ENCODE results near the gene PPP2R2B.

PPP2R2B gene

DNA sequence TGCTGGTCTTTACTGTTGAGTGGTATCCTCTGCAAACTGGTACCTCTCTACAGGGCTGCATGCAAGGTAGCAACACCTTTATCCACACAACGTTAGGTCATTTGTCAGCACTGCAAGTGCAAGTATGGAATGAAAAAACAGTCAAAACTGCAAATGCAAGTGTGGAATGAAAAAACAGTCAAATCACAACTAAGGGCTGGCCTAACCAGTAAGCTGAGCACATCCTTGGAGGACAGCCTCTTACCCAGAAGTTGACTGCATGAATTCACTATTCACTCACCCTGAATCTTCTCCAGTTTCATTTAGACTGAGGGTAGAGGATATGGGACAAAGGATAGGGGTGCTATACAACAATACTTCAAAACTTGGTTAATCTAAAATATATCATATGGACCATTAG, 158.4 kb downstream of the PPP2R2B start:
- DNase-seq = no peak
- Histone ChIP-seq H3K27ac (ENCODE audit: low read length) (no peak overlapping the region), H3F3A (ENCODE audit: insufficient read depth, low read length) (no peaks in the 10 kb centered on the region), H4K20me1 (ENCODE audit: insufficient read depth, low read length) (no peaks in the 10 kb centered on the region), H3K27me3 (replicated peaks; ENCODE audit: insufficient read depth, low read length) (no peaks in the 10 kb centered on the region), H2AFZ (ENCODE audit: low read length) (no peak overlapping the region), H3K4me3 (ENCODE audit: low read length) (no peak overlapping the region), H3K9me2 (replicated peaks; ENCODE audit: insufficient read depth, low read length) (no peaks in the 10 kb centered on the region), H3K79me2 (ENCODE audit: low read length) (no peaks in the 10 kb centered on the region), H3K9me3 (replicated peaks; ENCODE audit: insufficient read depth, low read length) (no peaks in the 10 kb centered on the region), H3K4me1 (ENCODE audit: low read length) (no peaks in the 10 kb centered on the region), H3K4me2 (ENCODE audit: low read depth, low read length) (no peak overlapping the region), H3K36me3 (replicated peaks; ENCODE audit: insufficient read depth, low read length) (no peaks in the 10 kb centered on the region), H3K9ac (ENCODE audit: low read length) (no peak overlapping the region)
- TF ChIP-seq EZH2 (optimal IDR thresholded peaks at IDR 0.05; ENCODE audit: low read depth, low read length) = no peak
- no peak for TF ChIP-seq EZH2phosphoT487 (IDR thresholded peaks at IDR 0.05; ENCODE audit: low read length)
- TF ChIP-seq, protein P1, sequence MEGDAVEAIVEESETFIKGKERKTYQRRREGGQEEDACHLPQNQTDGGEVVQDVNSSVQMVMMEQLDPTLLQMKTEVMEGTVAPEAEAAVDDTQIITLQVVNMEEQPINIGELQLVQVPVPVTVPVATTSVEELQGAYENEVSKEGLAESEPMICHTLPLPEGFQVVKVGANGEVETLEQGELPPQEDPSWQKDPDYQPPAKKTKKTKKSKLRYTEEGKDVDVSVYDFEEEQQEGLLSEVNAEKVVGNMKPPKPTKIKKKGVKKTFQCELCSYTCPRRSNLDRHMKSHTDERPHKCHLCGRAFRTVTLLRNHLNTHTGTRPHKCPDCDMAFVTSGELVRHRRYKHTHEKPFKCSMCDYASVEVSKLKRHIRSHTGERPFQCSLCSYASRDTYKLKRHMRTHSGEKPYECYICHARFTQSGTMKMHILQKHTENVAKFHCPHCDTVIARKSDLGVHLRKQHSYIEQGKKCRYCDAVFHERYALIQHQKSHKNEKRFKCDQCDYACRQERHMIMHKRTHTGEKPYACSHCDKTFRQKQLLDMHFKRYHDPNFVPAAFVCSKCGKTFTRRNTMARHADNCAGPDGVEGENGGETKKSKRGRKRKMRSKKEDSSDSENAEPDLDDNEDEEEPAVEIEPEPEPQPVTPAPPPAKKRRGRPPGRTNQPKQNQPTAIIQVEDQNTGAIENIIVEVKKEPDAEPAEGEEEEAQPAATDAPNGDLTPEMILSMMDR (IDR thresholded peaks at IDR 0.05; ENCODE audit: low read length) = no peak

DNA sequence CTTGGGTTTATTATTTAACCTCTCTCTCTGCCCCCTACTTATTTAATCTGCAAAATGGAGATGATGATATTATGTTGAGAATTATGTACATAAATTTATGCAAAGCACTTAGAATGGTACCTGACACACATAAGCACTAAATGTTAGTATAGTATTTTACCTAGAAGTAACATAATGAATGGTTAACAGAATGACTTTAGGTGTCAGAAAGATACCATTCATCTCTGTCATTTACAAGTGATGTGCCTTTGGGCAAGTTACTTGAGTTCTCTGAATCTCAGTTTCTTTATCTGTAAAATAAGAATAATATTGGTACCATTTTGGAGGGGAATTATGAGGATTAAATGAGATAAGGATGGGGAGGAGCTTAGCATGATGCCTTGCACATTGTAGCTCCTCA, 159.4 kb downstream of the PPP2R2B start:
- Histone ChIP-seq H2AFZ (ENCODE audit: low read length) (no peak overlapping the region), H3K27me3 (replicated peaks; ENCODE audit: insufficient read depth, low read length) (no peaks in the 10 kb centered on the region), H3F3A (ENCODE audit: insufficient read depth, low read length) (no peaks in the 10 kb centered on the region), H3K9ac (ENCODE audit: low read length) (no peak overlapping the region), H3K36me3 (replicated peaks; ENCODE audit: insufficient read depth, low read length) (no peaks in the 10 kb centered on the region), H3K4me3 (ENCODE audit: low read length) (no peak overlapping the region), H3K9me2 (replicated peaks; ENCODE audit: insufficient read depth, low read length) (no peaks in the 10 kb centered on the region), H3K4me2 (ENCODE audit: low read depth, low read length) (no peak overlapping the region), H3K9me3 (replicated peaks; ENCODE audit: insufficient read depth, low read length) (no peaks in the 10 kb centered on the region), H3K4me1 (ENCODE audit: low read length) (no peaks in the 10 kb centered on the region), H3K27ac (ENCODE audit: low read length) (no peak overlapping the region), H4K20me1 (ENCODE audit: insufficient read depth, low read length) (no peaks in the 10 kb centered on the region), H3K79me2 (ENCODE audit: low read length) (no peaks in the 10 kb centered on the region)
- no peak for DNase-seq
- TF ChIP-seq EZH2 (optimal IDR thresholded peaks at IDR 0.05; ENCODE audit: low read depth, low read length) (no peak), EZH2phosphoT487 (IDR thresholded peaks at IDR 0.05; ENCODE audit: low read length) (no peak)
- TF ChIP-seq, protein P1 (IDR thresholded peaks at IDR 0.05; ENCODE audit: low read length) = no peak

DNA sequence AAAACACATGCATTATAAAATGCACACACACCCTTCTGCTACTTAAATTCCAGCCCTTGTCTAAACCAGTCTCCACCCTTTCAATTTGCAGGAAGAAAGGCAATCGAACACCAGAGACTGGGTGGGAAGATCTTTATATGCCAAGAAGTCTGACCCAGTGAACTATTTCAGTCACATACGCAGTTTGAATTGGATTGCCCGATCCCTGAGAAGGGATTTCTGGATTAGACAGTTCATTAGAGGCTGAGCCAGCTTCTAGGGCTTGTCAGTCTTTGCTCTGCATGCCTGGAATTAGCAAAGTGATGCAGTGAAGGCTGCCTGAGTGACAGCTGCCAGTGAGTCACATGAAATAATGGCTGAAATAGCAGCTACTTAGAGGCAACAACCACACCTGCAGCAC, 159.9 kb downstream of the PPP2R2B start:
- TF ChIP-seq EZH2phosphoT487 (IDR thresholded peaks at IDR 0.05; ENCODE audit: low read length) (no peak), EZH2 (optimal IDR thresholded peaks at IDR 0.05; ENCODE audit: low read depth, low read length) (no peak)
- TF ChIP-seq, protein P1 (IDR thresholded peaks at IDR 0.05; ENCODE audit: low read length) = no peak
- Histone ChIP-seq H3K4me1 (ENCODE audit: low read length) (no peaks in the 10 kb centered on the region), H3K27me3 (replicated peaks; ENCODE audit: insufficient read depth, low read length) (no peaks in the 10 kb centered on the region), H3K27ac (ENCODE audit: low read length) (no peak overlapping the region), H3K9ac (ENCODE audit: low read length) (no peak overlapping the region), H3K4me2 (ENCODE audit: low read depth, low read length) (no peak overlapping the region), H4K20me1 (ENCODE audit: insufficient read depth, low read length) (no peaks in the 10 kb centered on the region), H3K79me2 (ENCODE audit: low read length) (no peaks in the 10 kb centered on the region), H3K4me3 (ENCODE audit: low read length) (no peak overlapping the region), H2AFZ (ENCODE audit: low read length) (no peak overlapping the region), H3K36me3 (replicated peaks; ENCODE audit: insufficient read depth, low read length) (no peaks in the 10 kb centered on the region), H3K9me3 (replicated peaks; ENCODE audit: insufficient read depth, low read length) (no peaks in the 10 kb centered on the region), H3K9me2 (replicated peaks; ENCODE audit: insufficient read depth, low read length) (no peaks in the 10 kb centered on the region), H3F3A (ENCODE audit: insufficient read depth, low read length) (no peaks in the 10 kb centered on the region)
- DNase-seq = no peak
